Vagina (tissue), 2 donors: ENCODE results near the gene CNIH2.

ENCODE experiments used
- POLR2A ChIP-seq, 2 donors: fragments of 450-650 bp; IDR thresholded peaks; one replicate each; pipeline ENCODE4 v1.6.1; 2017; ENCODE audit warnings: antibody characterized with exemption in 2 of 2, mild to moderate bottlenecking in 2 of 2, moderate library complexity in 2 of 2
- TF ChIP-seq, protein P1 (sequence below), 3 experiments: fragments of 450-650 bp in 2 of 3; fragments of 200-600 bp in 1 of 3; sonication (generic) in 1 of 3; IDR thresholded peaks; one replicate each; pipeline ENCODE4 v1.5.1; 2017 to 2019; ENCODE audit warnings: antibody characterized with exemption in 3 of 3, mild to moderate bottlenecking in 2 of 3, moderate library complexity in 2 of 3

- TF ChIP-seq, protein P1, sequence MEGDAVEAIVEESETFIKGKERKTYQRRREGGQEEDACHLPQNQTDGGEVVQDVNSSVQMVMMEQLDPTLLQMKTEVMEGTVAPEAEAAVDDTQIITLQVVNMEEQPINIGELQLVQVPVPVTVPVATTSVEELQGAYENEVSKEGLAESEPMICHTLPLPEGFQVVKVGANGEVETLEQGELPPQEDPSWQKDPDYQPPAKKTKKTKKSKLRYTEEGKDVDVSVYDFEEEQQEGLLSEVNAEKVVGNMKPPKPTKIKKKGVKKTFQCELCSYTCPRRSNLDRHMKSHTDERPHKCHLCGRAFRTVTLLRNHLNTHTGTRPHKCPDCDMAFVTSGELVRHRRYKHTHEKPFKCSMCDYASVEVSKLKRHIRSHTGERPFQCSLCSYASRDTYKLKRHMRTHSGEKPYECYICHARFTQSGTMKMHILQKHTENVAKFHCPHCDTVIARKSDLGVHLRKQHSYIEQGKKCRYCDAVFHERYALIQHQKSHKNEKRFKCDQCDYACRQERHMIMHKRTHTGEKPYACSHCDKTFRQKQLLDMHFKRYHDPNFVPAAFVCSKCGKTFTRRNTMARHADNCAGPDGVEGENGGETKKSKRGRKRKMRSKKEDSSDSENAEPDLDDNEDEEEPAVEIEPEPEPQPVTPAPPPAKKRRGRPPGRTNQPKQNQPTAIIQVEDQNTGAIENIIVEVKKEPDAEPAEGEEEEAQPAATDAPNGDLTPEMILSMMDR (IDR thresholded peaks at IDR 0.05) = no peak
- no peak for TF ChIP-seq POLR2A (IDR thresholded peaks at IDR 0.05)
Measured at GRCh38 chr11:66232769-66233168, 45.2 kb upstream of the CNIH2 start.
